WI38 (cell line): ENCODE measurements around the gene PRKAR1B.
A peak's percentile ranks its signal among the peaks of the same experiment; 100 is the strongest.

ENCODE experiments used
- H3K4me3 ChIP-seq: 2 replicates; pipeline ENCODE4 v1.5.1; 2011; ENCODE audit warnings: low read depth, mild to moderate bottlenecking, control low read depth, low read length
- CTCF ChIP-seq: IDR thresholded peaks from 2 replicates; pipeline ENCODE4 v1.5.1; 2012; ENCODE audit warnings: low read depth, mild to moderate bottlenecking, control low read depth, low read length

Gene PRKAR1B

GRCh38 chr7:727104-727805 lies at the start of gene PRKAR1B:
PRKAR1B (minus strand) TSS chr7:727281; CDS start chr7:711505, 15,776 bp downstream.
- peak within 1 kb of the TSS; percentile 57 for H3K4me3 ChIP-seq
- no peak for TF ChIP-seq CTCF

DNA sequence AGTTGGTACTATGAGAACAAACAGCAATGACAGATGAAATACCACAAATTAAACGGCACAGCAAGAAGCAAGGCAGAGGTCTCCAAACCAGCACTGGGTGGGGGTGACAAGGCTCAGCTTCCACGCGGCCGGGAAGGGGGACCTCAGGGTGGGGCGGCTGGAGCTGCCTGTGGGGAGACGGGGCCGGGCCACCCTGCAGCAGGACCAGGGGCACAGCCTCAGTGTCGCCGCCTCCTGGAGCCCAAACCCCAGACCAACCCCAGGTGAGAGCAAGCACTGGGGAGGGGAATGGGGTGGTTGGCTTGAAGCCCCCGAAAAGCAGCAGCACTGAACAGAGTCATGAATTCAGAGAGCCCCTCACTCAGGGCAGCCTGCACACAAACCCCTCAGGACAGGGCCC lies 49.3 kb upstream of the PRKAR1B start:
- H3K4me3 ChIP-seq, result no peak overlapping the region
- TF ChIP-seq CTCF, result no peak

DNA sequence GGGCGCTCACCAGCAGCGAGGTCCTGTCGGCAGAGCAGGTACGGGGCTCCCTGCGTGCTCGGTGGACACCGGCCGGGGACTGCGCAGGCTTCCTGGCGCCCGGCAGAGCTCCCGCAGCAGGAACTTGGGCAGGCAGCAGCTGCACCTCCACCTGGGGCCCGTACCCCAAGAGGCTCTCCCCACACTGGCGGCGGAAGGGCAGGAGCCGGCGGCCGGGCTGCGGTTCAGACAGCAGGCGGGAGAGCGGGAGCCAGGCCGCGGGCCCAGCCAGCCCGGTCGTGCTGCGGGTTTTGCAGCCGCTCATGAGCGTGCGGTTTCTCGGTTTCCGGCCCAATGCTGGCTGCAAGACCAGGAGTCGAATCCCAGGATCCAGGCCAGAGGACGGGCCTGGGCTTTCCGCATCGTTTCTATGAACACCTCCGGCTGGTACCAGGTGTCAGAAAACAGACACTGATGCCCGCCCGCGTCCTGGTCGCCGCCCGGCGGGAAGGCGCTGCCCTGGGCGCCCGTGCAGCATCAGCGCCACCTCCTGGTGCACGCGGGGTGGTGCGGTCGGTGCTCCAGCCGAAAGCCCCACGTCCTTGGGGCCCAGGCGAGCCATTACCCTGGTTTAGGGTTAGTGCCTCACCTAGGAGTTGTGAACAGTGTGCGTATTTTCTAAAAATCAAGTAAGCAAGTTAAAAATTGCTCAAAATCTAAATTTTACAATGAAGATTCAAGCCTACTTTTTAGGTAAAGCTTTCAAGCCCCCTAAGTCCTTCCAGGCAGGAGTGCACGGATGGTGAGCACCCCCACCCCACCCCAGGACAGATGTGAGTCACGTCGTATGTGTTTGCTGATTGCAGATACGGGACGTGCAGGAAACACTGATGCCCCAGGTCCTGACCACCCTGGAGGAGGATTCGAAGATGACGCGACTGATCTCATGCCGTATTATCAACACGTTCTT lies 47.4 kb upstream of the PRKAR1B start:
- H3K4me3 ChIP-seq, result no peak overlapping the region
- TF ChIP-seq CTCF, result peak; percentile 88

DNA sequence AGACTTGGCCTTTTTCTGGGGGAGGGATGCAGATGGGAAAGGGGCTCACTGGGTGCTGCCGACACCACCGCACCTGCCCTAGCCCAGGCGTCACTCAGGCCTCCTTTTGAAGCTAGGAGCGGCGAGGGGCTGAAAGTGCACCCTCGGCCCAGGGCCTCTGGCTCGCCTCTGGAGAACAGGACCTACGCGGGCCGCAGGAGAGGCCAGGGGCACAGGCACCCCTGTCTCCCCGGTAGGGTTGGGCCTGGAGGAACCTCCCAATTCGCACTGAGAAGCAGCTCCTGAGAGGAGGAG lies 46.5 kb upstream of the PRKAR1B start:
- TF ChIP-seq CTCF, result no peak
- H3K4me3 ChIP-seq, result no peak overlapping the region

DNA sequence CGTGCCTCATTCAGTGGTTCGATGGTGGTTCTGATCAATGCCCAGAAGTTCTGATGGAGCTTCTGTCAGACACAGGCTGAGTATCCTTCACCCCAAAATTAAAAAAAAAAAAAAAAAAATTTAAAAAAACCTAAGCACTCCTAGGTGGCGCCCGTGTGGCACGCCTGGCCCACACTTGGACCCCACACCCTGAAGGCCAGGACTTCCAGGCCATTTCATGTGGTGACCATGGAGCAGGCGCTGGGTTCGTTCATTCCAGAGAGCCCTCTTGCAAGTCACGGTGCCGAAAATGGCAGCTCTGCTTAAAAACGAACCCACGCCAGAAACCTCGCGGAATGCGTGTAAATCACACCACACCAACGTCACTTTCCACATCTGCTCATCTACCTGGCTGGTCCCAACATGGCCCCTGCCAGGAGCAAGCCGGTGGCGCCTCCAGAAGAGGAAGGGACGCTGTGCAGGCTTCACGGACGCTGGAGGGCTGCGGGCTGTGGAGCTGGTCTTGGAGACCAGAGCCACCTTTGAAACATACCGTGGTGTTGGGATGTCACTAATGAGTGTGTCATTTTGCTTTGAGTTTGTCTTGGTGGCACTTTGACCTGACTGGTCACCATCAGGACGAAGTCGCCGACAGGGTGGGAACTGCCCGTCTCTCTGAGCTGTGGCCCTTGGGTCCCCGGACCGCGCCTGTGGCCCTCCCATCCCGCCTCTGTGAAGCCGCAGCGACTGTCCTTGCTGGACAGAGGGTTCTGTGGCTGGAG lies 46.0 kb upstream of the PRKAR1B start:
- no peak for TF ChIP-seq CTCF
- H3K4me3 ChIP-seq, result no peak overlapping the region

DNA sequence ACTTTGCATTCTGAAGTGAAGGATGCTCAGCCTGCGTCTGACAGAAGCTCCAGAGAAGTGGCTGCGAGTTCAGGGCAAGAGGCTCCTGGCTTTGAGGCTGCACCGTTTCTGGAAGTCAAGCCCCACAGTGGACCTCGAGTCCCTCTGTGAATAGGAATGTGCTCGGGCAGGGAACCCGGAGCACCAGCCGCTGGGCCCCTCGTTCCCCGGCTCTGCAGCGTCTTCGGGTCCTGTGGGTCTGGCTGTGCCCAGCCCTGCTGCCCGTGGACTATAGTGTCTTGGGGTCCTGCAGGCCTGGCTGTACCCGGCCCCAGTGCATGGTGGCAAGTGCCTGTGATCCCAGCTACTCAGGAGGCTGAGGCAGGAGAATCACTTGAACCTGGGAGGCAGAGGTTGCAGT lies 45.3 kb upstream of the PRKAR1B start:
- H3K4me3 ChIP-seq, result no peak overlapping the region
- no peak for TF ChIP-seq CTCF
